Central memory CD8-positive, alpha-beta T cell (primary cell): Measurements from ENCODE around the gene TNFRSF19.

Experiments used
- ATAC-seq: fragments of 150-1000 bp; cut with Tn5 transposase; replicated peaks from 2 replicates; pipeline ENCODE4 v1.10.0; 2022; ENCODE audit warnings: mild to moderate bottlenecking, moderate FRiP score, moderate number of reproducible peaks; ENCODE audit not compliant: poor library complexity, severe bottlenecking; ENCODE audit errors: extremely low read depth
- DNase-seq, 2 donors: peaks; one replicate each; pipeline ENCODE4 v3.0.0; 2021; ENCODE audit warnings: low spot score in 2 of 2
- H3K27ac Mint-ChIP-seq: one replicate; pipeline ENCODE4 v1.8.0; 2022; ENCODE audit warnings: low read depth, mild to moderate bottlenecking, moderate library complexity, mixed read lengths
- H3K27me3 Mint-ChIP-seq: one replicate; pipeline ENCODE4 v1.8.0; 2022; ENCODE audit warnings: mixed read lengths
- H3K36me3 Mint-ChIP-seq: one replicate; pipeline ENCODE4 v1.8.0; 2022; ENCODE audit warnings: mild to moderate bottlenecking, moderate library complexity, mixed read lengths; ENCODE audit not compliant: insufficient read depth
- H3K4me1 Mint-ChIP-seq: one replicate; pipeline ENCODE4 v1.8.0; 2022; ENCODE audit warnings: mixed read lengths
- H3K4me3 Mint-ChIP-seq: one replicate; pipeline ENCODE4 v1.8.0; 2022; ENCODE audit warnings: mild to moderate bottlenecking, moderate library complexity, mixed read lengths
- H3K9me3 Mint-ChIP-seq: one replicate; pipeline ENCODE4 v1.8.0; 2022; ENCODE audit warnings: mixed read lengths

Gene TNFRSF19

GRCh38 chr13:23554000-23554399 is 16.2 kb upstream of the TNFRSF19 start:
- H3K27ac Mint-ChIP-seq, result no peak overlapping the region
- H3K36me3 Mint-ChIP-seq, result no peaks in the 10 kb centered on the region
- ATAC-seq (no peak), DNase-seq (no peak)
- H3K4me3 Mint-ChIP-seq, result no peak overlapping the region
- no peaks in the 10 kb centered on the region for H3K4me1 Mint-ChIP-seq
- peaks cover 20% of the 10 kb centered on the region for H3K27me3 Mint-ChIP-seq
- no peaks in the 10 kb centered on the region for H3K9me3 Mint-ChIP-seq

- no peaks in the 10 kb centered on the region for H3K4me1 Mint-ChIP-seq
- DNase-seq (no peak), ATAC-seq (no peak)
- H3K4me3 Mint-ChIP-seq, result no peak overlapping the region
- H3K27ac Mint-ChIP-seq, result no peak overlapping the region
- H3K36me3 Mint-ChIP-seq, result no peaks in the 10 kb centered on the region
- no peaks in the 10 kb centered on the region for H3K27me3 Mint-ChIP-seq
- no peaks in the 10 kb centered on the region for H3K9me3 Mint-ChIP-seq
These were observed 13.2 kb upstream of the TNFRSF19 start for GRCh38 chr13:23557043-23557442.

GRCh38 chr13:23557733-23558132 is 12.5 kb upstream of the TNFRSF19 start:
- H3K27ac Mint-ChIP-seq, result no peak overlapping the region
- peaks cover under 1% of the 10 kb centered on the region for H3K27me3 Mint-ChIP-seq
- DNase-seq, result no peak
- no peak overlapping the region for H3K4me3 Mint-ChIP-seq
- H3K4me1 Mint-ChIP-seq, result no peaks in the 10 kb centered on the region
- no peak for ATAC-seq
- H3K9me3 Mint-ChIP-seq, result no peaks in the 10 kb centered on the region
- no peaks in the 10 kb centered on the region for H3K36me3 Mint-ChIP-seq

- DNase-seq (no peak), ATAC-seq (no peak)
- H3K27ac Mint-ChIP-seq, result no peak overlapping the region
- no peak overlapping the region for H3K4me3 Mint-ChIP-seq
- H3K36me3 Mint-ChIP-seq, result no peaks in the 10 kb centered on the region
- no peaks in the 10 kb centered on the region for H3K9me3 Mint-ChIP-seq
- peaks cover 12% of the 10 kb centered on the region for H3K27me3 Mint-ChIP-seq
- no peaks in the 10 kb centered on the region for H3K4me1 Mint-ChIP-seq
These were observed 11.3 kb upstream of the TNFRSF19 start for GRCh38 chr13:23558675-23559536.

- Mint-ChIP-seq H3K27me3 (peaks cover 24% of the 10 kb centered on the region), H3K27ac (no peak overlapping the region), H3K9me3 (no peaks in the 10 kb centered on the region), H3K36me3 (no peaks in the 10 kb centered on the region), H3K4me1 (no peaks in the 10 kb centered on the region), H3K4me3 (no peak overlapping the region)
- no peak for DNase-seq
- ATAC-seq, result no peak
These were observed 9.6 kb upstream of the TNFRSF19 start for GRCh38 chr13:23560571-23561089.

- H3K27ac Mint-ChIP-seq, result no peak overlapping the region
- no peaks in the 10 kb centered on the region for H3K4me1 Mint-ChIP-seq
- no peaks in the 10 kb centered on the region for H3K9me3 Mint-ChIP-seq
- ATAC-seq (no peak), DNase-seq (no peak)
- H3K36me3 Mint-ChIP-seq, result no peaks in the 10 kb centered on the region
- no peak overlapping the region for H3K4me3 Mint-ChIP-seq
- H3K27me3 Mint-ChIP-seq, result peaks cover 30% of the 10 kb centered on the region
These were observed 9.0 kb upstream of the TNFRSF19 start for GRCh38 chr13:23561261-23561660.

- DNase-seq (no peak), ATAC-seq (no peak)
- Mint-ChIP-seq H3K9me3 (no peaks in the 10 kb centered on the region), H3K4me1 (no peaks in the 10 kb centered on the region), H3K36me3 (no peaks in the 10 kb centered on the region), H3K27me3 (peaks cover 49% of the 10 kb centered on the region), H3K27ac (no peak overlapping the region), H3K4me3 (no peak overlapping the region)
These were observed 6.9 kb upstream of the TNFRSF19 start for GRCh38 chr13:23563085-23563845.

- Mint-ChIP-seq H3K4me1 (no peaks in the 10 kb centered on the region), H3K27ac (no peak overlapping the region), H3K4me3 (no peak overlapping the region), H3K9me3 (no peaks in the 10 kb centered on the region), H3K27me3 (peaks cover 78% of the 10 kb centered on the region), H3K36me3 (no peaks in the 10 kb centered on the region)
- DNase-seq, result no peak
- ATAC-seq, result no peak
These were observed 2.2 kb upstream of the TNFRSF19 start for GRCh38 chr13:23567906-23568460.

GRCh38 chr13:23570921-23571315 is 706 bp downstream of the TNFRSF19 start:
- no peaks in the 10 kb centered on the region for H3K9me3 Mint-ChIP-seq
- H3K4me1 Mint-ChIP-seq, result no peaks in the 10 kb centered on the region
- H3K27me3 Mint-ChIP-seq, result peaks cover 79% of the 10 kb centered on the region
- ATAC-seq (no peak), DNase-seq (no peak)
- H3K27ac Mint-ChIP-seq, result no peak overlapping the region
- no peak overlapping the region for H3K4me3 Mint-ChIP-seq
- no peaks in the 10 kb centered on the region for H3K36me3 Mint-ChIP-seq

- no peaks in the 10 kb centered on the region for H3K4me1 Mint-ChIP-seq
- no peaks in the 10 kb centered on the region for H3K36me3 Mint-ChIP-seq
- H3K27ac Mint-ChIP-seq, result no peak overlapping the region
- no peak for DNase-seq
- no peak overlapping the region for H3K4me3 Mint-ChIP-seq
- peaks cover 80% of the 10 kb centered on the region for H3K27me3 Mint-ChIP-seq
- no peak for ATAC-seq
- H3K9me3 Mint-ChIP-seq, result no peaks in the 10 kb centered on the region
These were observed 1.2 kb downstream of the TNFRSF19 start for GRCh38 chr13:23571431-23571830.

- ATAC-seq, result no peak
- H3K27me3 Mint-ChIP-seq, result peaks cover 80% of the 10 kb centered on the region
- DNase-seq, result no peak
- no peak overlapping the region for H3K27ac Mint-ChIP-seq
- H3K9me3 Mint-ChIP-seq, result peaks cover 7% of the 10 kb centered on the region
- no peaks in the 10 kb centered on the region for H3K4me1 Mint-ChIP-seq
- peaks cover under 1% of the 10 kb centered on the region for H3K36me3 Mint-ChIP-seq
- H3K4me3 Mint-ChIP-seq, result no peak overlapping the region
These were observed 2.6 kb downstream of the TNFRSF19 start for GRCh38 chr13:23572836-23573235.

GRCh38 chr13:23574421-23575145 is 4.4 kb downstream of the TNFRSF19 start:
- DNase-seq (no peak), ATAC-seq (no peak)
- Mint-ChIP-seq H3K4me1 (no peaks in the 10 kb centered on the region), H3K9me3 (peaks cover 7% of the 10 kb centered on the region), H3K27ac (no peak overlapping the region), H3K36me3 (peaks cover 2% of the 10 kb centered on the region), H3K4me3 (no peak overlapping the region), H3K27me3 (peaks cover 78% of the 10 kb centered on the region)
